Measurements from ENCODE around the gene PLB1. TPM values are rescaled to one million over a fixed set of nuclear protein-coding genes. Genes with fewer than 3 reads are reported as not detected.

The PLB1 gene
- polyA plus RNA-seq, 1 donor from 2014 or later = 2.8 TPM

- Histone ChIP-seq H3K27me3 (ENCODE audit: insufficient read depth, low read depth, low read length) (no peaks in the 10 kb centered on the region), H3K9me2 (ENCODE audit: insufficient read depth, low read length) (no peaks in the 10 kb centered on the region), H3K9me3 (ENCODE audit: low read length) (no peaks in the 10 kb centered on the region), H3K4me3 (ENCODE audit: low read length) (no peak overlapping the region), H3K9ac (ENCODE audit: low read length) (no peak overlapping the region), H4K20me1 (ENCODE audit: insufficient read depth) (no peaks in the 10 kb centered on the region), H3K4me2 (ENCODE audit: low read length) (no peak overlapping the region), H3K79me2 (replicated peaks; ENCODE audit: insufficient read depth, low read length) (no peaks in the 10 kb centered on the region), H2AFZ (ENCODE audit: low read depth, low read length) (no peak overlapping the region), H3K27ac (ENCODE audit: low read length) (no peak overlapping the region), H3K36me3 (ENCODE audit: insufficient read depth, low read length) (no peaks in the 10 kb centered on the region), H3F3A (ENCODE audit: insufficient read depth, low read length, poor library complexity, severe bottlenecking) (no peaks in the 10 kb centered on the region)
- TF ChIP-seq, protein P1, sequence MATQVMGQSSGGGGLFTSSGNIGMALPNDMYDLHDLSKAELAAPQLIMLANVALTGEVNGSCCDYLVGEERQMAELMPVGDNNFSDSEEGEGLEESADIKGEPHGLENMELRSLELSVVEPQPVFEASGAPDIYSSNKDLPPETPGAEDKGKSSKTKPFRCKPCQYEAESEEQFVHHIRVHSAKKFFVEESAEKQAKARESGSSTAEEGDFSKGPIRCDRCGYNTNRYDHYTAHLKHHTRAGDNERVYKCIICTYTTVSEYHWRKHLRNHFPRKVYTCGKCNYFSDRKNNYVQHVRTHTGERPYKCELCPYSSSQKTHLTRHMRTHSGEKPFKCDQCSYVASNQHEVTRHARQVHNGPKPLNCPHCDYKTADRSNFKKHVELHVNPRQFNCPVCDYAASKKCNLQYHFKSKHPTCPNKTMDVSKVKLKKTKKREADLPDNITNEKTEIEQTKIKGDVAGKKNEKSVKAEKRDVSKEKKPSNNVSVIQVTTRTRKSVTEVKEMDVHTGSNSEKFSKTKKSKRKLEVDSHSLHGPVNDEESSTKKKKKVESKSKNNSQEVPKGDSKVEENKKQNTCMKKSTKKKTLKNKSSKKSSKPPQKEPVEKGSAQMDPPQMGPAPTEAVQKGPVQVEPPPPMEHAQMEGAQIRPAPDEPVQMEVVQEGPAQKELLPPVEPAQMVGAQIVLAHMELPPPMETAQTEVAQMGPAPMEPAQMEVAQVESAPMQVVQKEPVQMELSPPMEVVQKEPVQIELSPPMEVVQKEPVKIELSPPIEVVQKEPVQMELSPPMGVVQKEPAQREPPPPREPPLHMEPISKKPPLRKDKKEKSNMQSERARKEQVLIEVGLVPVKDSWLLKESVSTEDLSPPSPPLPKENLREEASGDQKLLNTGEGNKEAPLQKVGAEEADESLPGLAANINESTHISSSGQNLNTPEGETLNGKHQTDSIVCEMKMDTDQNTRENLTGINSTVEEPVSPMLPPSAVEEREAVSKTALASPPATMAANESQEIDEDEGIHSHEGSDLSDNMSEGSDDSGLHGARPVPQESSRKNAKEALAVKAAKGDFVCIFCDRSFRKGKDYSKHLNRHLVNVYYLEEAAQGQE (IDR thresholded peaks at IDR 0.05; ENCODE audit: borderline replicate concordance) = no peak
- TF ChIP-seq TAF1 (IDR thresholded peaks at IDR 0.05; ENCODE audit: low read depth) (no peak), MXI1 (conservative IDR thresholded peaks at IDR 0.05; ENCODE audit: poor library complexity, severe bottlenecking) (no peak), RAD21 (conservative IDR thresholded peaks at IDR 0.05) (no peak), POLR2AphosphoS5 (IDR thresholded peaks at IDR 0.05) (no peak), CTCF (IDR thresholded peaks at IDR 0.05; ENCODE audit: poor library complexity, severe bottlenecking) (no peak), EP300 (conservative IDR thresholded peaks at IDR 0.05; ENCODE audit: poor library complexity, severe bottlenecking) (no peak), SMC3 (conservative IDR thresholded peaks at IDR 0.05; ENCODE audit: poor library complexity) (no peak), EZH2 (IDR thresholded peaks at IDR 0.05; ENCODE audit: borderline replicate concordance, insufficient read depth, low read length, poor library complexity, severe bottlenecking) (no peak)
These were observed 92.4 kb downstream of the PLB1 start for GRCh38 chr2:28588292-28588670.

DNA sequence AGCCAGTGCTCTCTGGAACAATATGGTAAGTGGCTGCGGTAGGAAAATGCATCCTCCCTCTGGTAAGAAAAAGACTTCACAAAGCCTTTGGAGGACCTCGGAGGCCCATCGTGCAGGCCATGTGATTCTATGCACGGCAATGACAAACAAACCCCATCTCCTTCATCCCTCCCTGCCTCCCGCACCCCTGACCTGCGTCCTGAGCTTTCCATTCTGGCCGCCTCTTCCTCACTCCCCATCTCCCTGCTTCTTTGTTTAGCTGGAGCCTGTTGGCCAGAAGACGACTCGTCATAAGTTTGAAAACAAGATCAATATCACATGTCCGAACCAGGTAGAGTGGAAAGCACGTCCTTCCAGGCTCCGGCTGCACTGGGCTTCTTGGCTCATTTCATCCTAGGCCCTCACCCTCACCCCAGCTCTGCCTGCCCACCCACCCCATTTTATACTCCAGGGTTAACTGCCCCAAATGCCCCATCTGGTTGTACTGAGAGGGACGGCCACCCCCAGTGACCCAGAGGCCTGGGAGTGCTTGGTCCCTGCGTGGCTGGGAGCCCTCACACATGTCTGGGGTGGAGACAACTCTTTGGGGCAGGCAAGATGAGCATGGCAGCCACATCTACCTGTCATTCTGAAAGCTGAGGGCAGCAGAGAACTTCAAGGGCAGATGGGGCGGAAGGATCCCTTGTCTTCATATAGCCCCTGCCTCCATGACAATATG is 94.0 kb downstream of the PLB1 start:
- no peak for TF ChIP-seq TAF1 (IDR thresholded peaks at IDR 0.05; ENCODE audit: low read depth)
- TF ChIP-seq EZH2 (IDR thresholded peaks at IDR 0.05; ENCODE audit: borderline replicate concordance, insufficient read depth, low read length, poor library complexity, severe bottlenecking) = no peak
- TF ChIP-seq, protein P1 (IDR thresholded peaks at IDR 0.05; ENCODE audit: borderline replicate concordance) = no peak
- no peak for TF ChIP-seq RAD21 (conservative IDR thresholded peaks at IDR 0.05)
- TF ChIP-seq POLR2AphosphoS5 (IDR thresholded peaks at IDR 0.05) = no peak
- TF ChIP-seq SMC3 (conservative IDR thresholded peaks at IDR 0.05; ENCODE audit: poor library complexity) = no peak
- TF ChIP-seq CTCF (IDR thresholded peaks at IDR 0.05; ENCODE audit: poor library complexity, severe bottlenecking) = no peak
- no peak for TF ChIP-seq MXI1 (conservative IDR thresholded peaks at IDR 0.05; ENCODE audit: poor library complexity, severe bottlenecking)
- no peak for TF ChIP-seq EP300 (conservative IDR thresholded peaks at IDR 0.05; ENCODE audit: poor library complexity, severe bottlenecking)
- Histone ChIP-seq H3K27me3 (ENCODE audit: insufficient read depth, low read depth, low read length) (no peaks in the 10 kb centered on the region), H3K9me2 (ENCODE audit: insufficient read depth, low read length) (no peaks in the 10 kb centered on the region), H4K20me1 (ENCODE audit: insufficient read depth) (no peaks in the 10 kb centered on the region), H3K36me3 (ENCODE audit: insufficient read depth, low read length) (no peaks in the 10 kb centered on the region), H3K9ac (ENCODE audit: low read length) (no peak overlapping the region), H3K4me3 (ENCODE audit: low read length) (no peak overlapping the region), H3K4me2 (ENCODE audit: low read length) (no peak overlapping the region), H3K9me3 (ENCODE audit: low read length) (no peaks in the 10 kb centered on the region), H3K79me2 (replicated peaks; ENCODE audit: insufficient read depth, low read length) (no peaks in the 10 kb centered on the region), H2AFZ (ENCODE audit: low read depth, low read length) (no peak overlapping the region), H3K27ac (ENCODE audit: low read length) (no peak overlapping the region), H3F3A (ENCODE audit: insufficient read depth, low read length, poor library complexity, severe bottlenecking) (no peaks in the 10 kb centered on the region)

Measured in neural cell (in vitro differentiated cells).